ENCODE measurements around the gene VARS2.
"Not testable (repeated sequence)": the region's sequence is repeated elsewhere in the genome, so short reads cannot be mapped to it uniquely, and the experiment has no call there.

Gene VARS2

DNA sequence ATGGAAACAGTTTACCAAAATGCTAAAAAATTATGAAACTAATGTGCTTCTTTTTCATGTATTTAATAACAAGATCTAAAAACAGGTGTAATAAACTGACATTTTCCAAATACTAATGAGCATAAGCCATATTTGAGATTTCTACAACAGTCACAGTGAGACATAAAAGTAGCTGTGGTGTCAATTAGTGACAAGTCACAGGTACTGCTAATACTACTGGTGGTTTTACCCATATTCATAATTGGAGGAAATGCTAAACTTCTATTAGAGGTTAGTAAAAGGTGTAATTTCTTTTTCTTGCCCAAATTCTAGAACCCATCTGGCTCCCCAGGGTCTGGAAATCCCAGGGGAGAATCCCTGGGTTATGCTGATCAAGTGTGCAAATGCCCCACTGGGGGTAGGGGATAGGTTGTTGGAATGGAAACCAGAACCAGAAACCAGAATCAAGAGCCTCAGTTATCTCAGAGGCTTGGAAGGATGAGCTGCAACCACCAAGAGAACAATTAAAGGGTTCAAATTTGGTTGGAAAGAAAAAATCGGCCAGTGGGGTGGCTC lies 13.1 kb upstream of the VARS2 start:
- no peak for DNase-seq

DNA sequence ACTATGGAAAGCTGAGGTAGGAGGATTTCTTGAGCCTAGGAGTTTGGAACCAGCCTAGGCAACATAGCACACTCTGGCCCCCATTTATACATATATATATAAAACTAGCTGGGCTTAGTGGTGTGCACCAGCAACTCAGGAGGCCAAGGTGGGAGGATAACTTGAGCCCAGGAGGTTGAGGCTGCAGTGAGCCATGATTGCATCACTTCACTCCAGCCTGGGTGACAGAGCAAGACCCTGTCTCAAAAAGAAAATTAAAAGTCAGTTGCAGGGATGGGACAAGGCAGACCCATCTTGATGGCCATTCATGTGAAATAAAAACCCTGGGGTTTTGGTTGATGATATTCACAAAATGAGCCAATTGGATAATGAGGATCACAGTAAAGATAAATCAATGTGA lies 12.6 kb upstream of the VARS2 start:
- no peak for DNase-seq

DNA sequence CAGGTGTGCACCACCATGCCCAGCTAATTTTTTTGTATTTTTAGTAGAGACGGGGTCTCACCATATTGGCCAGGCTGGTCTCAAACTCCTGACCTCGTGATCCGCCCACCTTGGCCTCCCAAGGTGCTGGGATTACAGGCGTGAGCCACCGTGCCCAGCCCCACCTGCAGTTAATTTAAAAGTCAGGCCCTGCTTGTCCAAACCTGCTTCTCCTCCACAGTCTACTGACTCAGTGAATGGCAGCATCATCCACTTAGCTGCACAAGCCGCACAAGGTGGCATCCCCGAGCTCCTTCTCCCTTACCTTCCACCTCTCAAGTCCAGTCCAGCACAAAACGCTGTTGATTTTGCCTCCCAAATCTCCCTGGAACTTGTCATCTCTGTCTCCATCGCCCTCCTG lies 11.8 kb upstream of the VARS2 start:
- DNase-seq = not testable (repeated sequence)

DNA sequence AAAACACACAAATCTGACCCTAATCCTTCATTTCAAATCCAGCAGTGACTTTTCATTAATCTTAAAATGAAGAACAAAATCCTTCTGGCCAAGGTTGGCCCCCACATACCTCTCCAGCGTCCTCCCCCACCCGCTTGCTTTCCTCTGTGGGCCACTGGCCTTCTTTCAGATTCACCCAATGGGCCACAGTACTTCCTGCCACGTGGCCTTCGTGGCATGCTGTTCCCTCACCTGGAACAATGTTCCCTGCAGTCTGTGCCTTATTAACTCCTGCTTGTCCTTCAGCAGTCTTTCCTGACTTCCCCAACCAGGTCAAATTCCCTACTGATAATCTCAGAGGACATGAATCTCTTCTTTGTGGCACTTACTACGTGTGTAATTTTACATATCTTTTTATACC lies 11.3 kb upstream of the VARS2 start:
- DNase-seq = no peak

DNA sequence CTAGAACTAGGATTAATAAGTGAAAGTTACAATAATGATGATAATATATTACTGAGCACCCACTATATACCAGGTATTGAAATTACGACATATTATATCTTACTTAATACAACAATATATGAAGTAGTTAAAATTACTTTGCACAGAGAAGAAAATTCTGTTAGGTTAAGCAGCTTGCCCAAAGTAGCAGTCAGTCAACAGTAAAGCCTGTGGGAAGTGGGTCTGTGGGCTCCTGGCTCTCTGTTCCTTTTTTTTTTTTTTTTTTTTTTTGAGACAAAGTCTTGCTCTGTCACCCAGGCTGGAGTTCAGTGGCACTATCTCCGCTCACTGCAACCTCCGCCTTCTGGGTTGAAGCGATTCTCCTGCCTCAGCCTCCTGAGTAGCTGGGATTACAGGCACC lies 10.8 kb upstream of the VARS2 start:
- no peak for DNase-seq

DNA sequence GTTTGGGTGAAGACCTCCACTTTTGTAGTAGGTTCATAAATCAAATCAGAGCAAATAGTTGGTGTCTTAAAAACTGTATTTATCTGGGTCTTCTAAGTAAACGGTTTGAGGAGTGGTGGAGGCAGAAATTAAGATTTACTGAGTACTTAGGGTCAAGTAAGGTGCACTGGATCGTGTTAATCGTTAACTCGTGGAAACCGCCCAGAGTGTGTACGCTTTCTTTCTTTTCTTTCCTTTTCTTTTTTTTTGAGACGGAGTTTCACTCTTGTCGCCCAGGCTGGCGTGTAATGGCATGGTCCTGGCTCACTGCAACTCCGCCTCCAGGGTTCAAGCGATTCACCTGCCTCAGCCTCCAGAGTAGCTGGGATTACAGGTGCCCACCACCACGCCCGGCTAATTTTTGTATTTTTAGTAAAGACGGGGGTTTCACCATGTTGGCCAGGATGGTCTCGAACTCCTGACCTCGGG lies 6.7 kb upstream of the VARS2 start:
- DNase-seq = not testable (repeated sequence)

DNA sequence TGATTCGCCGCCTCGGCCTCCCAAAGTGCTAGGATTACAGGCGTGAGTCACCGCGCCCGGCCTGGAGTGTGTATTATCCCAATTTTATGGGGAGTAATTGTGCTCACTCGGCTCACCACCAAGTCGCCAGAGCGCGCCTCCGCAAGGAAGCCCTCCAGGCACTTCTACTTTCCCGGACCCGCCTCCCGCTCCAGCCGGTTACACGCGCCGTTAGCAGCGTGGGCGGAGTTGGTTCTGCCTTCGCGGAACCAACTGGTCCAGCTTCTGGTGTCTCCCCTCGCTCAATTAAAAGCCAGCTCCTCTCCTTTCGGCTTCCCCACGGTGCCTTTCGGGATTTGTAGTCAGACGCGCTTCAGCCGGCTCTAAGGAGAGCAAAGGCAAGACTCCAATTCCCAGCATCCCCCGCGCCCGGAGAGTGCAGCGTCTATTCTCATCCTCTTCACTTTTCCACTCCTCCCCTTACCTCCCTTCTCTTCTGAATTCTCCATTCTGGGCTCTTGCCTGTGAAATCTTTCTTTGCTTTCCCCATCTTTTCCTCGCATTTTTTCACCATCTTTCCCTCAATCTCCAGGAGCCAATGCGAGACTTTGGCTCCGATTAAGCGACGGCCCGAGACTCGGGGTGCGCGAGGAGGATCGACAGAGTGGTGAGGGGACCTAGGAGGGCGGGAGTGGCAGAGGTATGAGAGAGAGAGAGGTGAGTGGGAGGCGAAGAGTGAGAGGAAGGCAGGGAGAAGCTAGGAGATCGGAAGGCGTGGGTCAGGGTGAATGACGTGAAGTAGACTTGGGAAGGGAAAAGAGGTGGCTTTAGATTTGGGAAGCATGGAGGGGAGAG lies 6.1 kb upstream of the VARS2 start, which contains the start of gene GTF2H4:
TSS of gene GTF2H4 (plus strand) at position 450 of the 834 bp plus-strand sequence.
- DNase-seq = peak; percentile 95 to 96

DNA sequence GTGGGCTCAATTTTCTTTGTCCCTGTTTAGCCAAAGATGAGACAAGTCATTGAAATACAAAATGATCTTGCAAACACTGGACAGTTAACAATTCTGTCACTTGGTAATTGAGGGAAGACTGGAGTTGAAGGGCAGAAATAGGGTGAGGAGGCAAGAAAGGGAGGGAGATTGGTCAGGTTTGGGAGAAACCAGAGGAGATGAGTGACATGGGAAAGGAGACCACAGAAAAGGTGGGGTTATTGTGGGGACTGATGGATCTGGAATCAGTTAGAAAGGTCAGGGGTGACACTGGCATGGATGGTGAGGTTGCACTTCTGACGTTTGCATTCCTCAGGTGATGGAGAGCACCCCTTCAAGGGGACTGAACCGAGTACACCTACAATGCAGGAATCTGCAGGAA lies 5.3 kb upstream of the VARS2 start:
- no peak for DNase-seq

DNA sequence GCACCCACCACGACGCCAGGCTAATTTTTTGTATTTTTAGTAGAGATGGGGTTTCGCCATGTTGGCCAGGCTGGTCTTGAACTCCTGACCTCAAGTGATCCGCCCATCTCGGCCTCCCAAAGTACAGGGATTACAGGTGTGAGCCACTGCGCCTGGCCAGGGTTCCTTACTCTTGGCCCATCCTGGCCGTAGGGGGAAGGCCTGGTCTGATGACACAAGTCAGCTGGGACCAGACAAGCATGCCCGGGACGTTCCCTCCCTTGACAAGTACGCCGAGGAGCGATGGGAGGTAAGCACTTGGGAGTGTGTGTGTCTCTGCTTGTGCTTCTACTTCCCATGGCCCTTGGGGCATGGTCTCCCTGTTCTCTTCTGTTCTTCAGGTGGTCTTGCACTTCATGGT lies 3.6 kb upstream of the VARS2 start:
- not testable (repeated sequence) for DNase-seq

DNA sequence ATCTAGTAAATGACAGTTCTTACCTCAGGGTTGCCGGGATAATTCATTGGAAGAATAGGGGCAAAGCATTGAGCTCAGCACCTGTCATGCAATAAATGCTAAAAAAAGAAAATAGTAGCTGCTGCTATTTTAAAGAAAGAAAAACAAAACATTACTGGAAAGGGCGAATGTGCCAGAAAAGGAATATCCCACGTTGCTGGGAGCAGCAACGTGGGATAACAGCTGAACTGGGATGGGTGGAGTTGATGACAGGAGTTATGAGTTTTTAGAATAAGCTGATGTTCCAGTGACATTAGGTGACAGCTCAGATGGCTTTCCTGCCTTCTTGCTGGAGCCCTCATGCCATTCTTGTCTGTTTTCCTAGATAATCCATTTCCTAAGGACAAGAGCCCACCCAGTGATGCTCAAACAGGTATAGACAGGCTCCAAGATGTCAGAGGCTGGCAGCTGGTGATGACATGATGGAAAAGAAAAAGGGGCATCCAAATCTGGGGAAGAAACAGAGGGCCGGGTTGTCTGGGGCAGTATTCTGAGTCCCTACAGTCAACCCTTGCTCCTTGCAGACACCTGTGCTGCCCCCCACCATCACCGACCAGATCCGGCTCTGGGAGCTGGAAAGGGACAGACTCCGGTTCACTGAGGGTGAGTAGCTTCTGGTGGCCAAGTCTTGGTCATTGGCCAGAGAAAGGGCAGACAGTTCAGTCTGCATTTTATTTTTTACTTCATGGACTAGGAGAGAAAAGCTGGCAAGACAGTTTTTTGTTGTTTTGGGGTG lies 1.1 kb upstream of the VARS2 start:
- no peak for DNase-seq

DNA sequence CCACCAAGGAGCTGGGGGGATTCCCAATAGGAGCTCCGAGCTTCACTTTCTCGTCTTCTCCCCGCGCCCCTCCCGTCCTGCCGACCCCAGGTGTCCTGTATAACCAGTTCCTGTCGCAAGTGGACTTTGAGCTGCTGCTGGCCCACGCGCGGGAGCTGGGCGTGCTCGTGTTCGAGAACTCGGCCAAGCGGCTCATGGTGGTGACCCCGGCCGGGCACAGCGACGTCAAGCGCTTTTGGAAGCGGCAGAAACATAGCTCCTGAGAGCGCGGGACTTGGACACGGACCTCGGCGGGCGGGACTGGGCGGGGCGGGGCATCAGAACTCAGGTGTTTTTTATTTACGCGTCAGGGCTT lies 340 bp upstream of the VARS2 start:
- DNase-seq = no peak

DNA sequence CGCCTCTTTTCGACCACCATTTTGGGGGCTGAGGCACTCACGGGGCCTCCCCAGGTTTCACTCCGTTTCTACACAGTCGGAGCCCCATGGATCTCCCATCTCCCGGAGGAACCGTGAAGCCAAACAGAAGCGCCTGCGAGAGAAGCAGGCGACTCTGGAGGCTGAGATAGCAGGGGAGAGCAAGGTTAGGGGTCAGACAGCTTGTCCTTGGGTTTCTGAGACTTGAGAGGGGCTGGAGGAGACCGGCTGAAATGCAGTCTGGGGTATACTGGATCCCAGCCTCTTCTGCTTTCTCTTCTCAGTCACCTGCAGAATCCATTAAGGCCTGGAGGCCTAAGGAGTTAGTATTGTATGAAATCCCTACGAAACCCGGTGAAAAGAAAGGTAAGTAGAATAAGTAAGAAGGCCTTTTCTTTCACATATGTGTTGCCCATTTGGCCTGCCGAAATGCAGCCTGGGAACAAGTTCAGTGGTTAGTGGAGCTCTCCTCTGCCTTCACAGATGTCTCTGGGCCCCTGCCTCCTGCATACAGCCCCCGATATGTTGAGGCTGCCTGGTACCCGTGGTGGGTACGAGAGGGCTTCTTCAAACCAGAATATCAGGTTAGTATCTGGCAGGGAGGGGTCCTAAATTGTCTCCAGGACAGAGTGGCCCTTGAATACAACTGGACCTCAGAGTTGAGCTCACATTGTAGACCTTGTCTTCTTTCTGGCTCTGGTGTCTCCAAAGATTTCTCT lies 984 bp downstream of the VARS2 start:
- DNase-seq = no peak

DNA sequence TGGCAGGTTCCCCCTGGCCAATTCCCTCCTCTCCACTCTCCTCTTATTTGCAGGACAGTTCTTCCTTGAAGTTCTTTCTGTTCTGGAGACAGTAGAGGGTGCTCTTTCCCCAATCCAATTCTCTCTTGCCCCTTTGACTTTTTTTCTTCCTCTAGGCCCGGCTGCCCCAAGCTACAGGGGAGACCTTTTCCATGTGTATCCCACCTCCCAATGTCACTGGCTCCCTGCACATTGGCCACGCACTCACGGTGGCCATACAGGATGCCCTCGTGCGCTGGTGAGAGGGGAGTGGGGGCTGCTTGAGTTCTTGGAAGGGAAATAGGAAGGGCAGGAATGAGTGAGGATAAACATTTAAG lies 1.5 kb downstream of the VARS2 start:
- DNase-seq = peak in 1 of 2 donors; percentile 45

DNA sequence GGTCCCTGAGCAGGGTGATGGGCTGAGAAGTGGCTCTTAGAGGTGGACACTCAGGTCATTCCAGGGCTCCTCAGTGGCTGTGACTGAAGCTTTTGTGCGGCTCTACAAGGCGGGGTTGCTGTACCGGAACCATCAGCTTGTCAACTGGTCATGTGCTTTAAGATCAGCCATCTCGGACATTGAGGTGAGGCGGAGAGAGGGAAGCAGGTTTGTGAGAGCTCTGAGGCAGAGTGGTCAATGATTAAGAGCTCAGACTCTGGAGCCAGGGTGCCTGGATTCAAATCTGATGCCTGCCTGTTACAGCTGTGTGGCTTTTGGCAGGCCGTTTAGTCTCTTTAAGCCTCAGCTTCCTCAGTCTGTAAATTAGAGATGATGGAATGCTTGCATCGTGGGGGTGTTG lies 3.0 kb downstream of the VARS2 start:
- no peak for DNase-seq

DNA sequence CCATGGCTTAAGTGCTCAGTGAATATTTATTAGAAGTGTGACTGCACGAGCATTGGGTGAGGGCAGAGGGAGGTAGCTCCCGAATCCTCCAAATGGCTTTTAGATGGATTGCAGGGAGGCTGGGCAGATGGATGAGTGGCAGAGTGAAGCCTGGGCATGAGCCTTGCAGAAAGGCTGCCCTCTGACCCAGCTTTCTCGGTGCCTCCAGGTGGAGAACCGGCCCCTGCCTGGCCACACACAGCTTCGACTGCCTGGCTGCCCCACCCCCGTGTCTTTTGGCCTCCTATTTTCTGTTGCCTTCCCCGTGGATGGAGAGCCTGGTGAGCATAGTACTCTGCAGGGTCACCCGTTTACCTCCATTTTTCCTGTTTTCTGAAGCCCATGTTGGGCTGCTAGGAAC lies 3.4 kb downstream of the VARS2 start:
- DNase-seq = no peak

DNA sequence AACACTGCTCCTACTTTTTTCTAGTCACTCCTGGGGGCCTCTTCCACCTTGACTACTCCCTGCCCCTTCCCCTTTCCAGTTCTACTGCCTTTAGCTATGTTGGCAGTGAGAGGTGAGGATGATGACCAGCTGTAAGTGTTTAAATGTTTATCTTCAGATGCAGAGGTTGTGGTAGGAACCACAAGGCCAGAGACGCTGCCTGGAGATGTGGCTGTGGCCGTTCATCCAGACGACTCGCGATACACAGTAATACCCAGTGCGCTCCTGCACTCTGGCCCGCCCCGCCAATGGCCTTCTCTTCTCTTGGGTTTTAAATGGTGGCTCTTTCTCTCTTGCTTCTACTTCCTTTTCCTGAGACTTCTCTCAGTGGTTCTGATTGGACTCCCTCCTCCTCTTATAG lies 4.6 kb downstream of the VARS2 start:
- no peak for DNase-seq

DNA sequence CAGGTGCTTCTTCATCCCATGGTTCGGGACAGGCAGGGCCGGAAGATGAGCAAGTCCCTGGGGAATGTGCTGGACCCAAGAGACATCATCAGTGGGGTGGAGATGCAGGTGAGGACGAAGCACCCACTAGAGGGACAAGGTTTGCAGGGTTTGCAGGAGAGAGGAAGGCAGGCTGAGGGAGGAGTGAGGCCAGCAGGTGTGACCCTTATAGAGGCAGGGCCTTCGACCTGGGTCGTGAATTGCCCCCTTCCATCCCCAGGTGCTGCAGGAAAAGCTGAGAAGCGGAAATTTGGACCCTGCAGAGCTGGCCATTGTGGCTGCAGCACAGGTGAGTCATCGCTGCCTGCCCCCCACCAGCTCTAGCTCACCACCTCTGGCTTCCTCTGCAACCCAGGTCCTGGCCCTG lies 8.4 kb downstream of the VARS2 start:
- DNase-seq = no peak

DNA sequence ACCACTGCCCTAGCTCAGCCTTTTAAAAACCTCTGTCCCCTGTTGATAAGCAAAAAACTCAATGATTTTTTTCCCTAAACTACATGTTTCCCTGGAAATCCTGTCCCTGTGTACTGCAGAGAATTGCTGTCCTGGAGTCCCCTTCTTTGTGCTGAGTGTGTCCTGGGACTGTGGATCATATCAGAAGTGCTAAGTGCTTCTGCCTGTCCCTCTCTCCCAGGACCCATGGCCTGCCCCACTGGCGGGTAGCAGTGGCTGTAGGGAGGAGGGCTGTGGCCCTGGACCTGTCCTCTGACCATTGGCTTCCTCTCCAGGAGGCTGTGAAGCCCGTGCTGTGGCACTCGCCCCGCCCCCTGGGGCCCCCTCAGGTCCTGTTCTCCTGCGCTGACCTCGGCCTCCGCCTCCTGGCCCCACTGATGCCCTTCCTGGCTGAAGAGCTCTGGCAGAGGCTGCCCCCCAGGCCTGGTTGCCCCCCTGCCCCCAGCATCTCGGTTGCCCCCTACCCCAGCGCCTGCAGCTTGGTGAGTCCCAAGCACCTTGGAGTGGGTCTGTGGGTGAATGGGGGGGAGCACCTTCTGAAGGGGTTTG lies 10.1 kb downstream of the VARS2 start:
- DNase-seq = not testable (repeated sequence)

DNA sequence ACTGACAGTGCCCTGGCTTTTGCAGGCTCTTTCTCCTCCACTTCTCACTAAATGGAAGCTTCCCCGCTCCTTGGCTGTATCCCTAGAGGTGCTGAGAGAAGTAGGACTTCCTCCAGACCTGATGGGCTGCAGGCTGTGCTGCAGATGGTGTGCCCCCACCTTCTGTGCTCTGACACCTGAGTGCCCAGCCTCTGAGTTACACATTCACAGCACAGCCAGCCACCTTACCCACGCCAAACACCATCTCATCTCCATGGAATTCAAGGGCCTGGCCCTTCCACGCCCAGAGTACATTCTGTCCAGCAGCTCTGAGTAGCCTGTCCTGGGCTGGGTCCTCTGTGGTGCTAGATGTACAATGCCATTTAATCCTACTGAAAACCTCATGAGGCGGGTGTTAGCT lies 12.6 kb downstream of the VARS2 start:
- DNase-seq = no peak

DNA sequence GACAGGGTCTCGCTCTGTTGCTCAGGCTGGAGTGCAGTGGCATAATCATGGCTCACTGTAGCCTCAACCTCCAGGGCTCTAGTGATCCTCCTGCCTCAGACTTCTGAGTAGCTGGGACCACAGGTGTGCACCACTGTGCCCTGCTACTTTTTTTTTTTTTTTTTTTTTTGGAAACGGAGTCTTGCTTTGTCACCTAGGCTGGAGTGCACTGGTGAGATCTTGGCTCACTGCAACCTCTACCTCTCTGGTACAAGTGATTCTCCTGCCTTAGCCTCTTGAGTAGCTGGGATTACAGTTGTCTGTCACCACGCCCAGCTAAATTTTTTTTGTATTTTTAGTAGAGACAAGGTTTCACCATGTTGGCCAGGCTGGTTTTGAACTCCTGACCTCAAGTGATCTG lies 13.0 kb downstream of the VARS2 start:
- not testable (repeated sequence) for DNase-seq

DNA sequence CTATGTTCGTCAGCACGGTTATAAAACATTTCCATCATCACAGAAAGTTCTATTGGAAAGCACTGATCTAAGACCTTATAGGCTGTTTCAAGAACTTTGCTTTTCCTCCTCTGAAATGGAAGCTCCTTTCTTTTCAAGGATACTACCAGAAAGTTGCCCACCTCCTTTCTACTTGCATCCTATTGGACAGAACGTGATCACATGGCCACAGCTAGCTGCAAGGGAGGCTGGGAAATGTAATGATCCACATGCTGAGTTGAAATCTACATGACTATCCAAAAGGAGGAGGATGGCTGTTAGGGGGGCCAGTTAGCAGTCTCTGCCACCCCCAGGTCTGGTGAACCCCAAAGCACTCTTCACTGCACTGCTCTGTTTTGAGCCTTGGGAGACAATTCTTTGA lies 14.6 kb downstream of the VARS2 start:
- no peak for DNase-seq

DNA sequence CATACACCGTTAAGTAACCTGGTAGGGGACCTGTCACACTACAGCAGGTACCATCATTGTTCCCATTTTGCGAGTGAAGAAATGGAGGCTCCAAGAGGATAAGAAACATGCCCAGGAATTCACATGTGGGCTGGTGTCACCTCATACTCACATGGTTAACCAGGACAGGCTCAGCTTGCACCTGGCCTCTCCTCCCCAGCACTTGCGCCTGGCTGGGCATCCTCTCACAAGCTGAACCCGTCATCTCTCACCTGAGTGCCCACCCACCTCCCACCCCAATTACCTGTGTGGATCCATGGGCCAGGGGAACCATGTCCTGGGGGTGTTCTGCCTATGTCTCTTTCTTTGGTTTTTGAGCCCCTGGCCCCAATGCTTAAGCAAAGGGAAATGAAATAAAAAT lies 16.5 kb downstream of the VARS2 start:
- DNase-seq = no peak

DNA sequence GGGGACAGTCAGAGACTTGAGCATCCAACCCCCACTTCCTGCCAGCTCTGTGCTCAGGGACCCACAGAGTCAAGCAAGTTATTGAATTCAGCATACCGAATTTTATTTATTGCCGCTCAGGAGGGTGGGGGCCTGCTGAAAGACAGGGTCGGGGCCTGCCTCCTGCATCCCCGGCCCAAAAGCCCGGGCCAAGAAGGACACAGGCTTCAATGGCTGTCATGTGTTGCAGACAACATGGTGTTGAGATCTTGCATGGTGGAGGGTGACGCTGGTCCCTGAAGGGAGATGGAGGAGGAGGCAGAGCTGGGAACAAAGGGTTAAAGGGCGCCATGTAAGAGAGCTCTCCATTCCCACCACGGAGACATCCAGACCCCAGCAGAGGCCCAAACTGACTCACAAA lies 17.2 kb downstream of the VARS2 start:
- DNase-seq = no peak
